Lung (tissue), 12 donors: ENCODE results near the gene AS3MT. TPM values are rescaled to one million over a fixed set of nuclear protein-coding genes. Genes with fewer than 3 reads are reported as not detected.

ENCODE experiments used
- ATAC-seq: fragments of 200-7000 bp; cut with Tn5 transposase; one replicate; pipeline ENCODE4 v1.9.1; 2020; ENCODE audit warnings: moderate number of reproducible peaks; ENCODE audit not compliant: insufficient read depth, low FRiP score
- DNase-seq, 3 donors: peaks; one replicate each; pipeline ENCODE4 v3.0.0-alpha.2; 2013 to 2017
- H3K27ac ChIP-seq, 2 donors: one replicate each; pipeline ENCODE4 v1.5.1; 2013; ENCODE audit warnings: mild to moderate bottlenecking in 2 of 2, moderate library complexity in 2 of 2, control low read depth in 1 of 2, inconsistent platforms in 1 of 2, low read depth in 1 of 2, low read length in 1 of 2
- H3K27me3 ChIP-seq, 3 donors: one replicate each; pipeline ENCODE4 v1.5.1; 2013; ENCODE audit warnings: low read length in 2 of 3; ENCODE audit not compliant: control insufficient read depth in 3 of 3, insufficient read depth in 3 of 3
- H3K36me3 ChIP-seq, 4 donors: one replicate each; pipeline ENCODE4 v1.5.1; 2013; ENCODE audit warnings: low read length in 4 of 4, mild to moderate bottlenecking in 1 of 4, moderate library complexity in 1 of 4; ENCODE audit not compliant: control insufficient read depth in 4 of 4, insufficient read depth in 4 of 4
- H3K4me1 ChIP-seq, 5 donors: one replicate each; pipeline ENCODE4 v1.5.1; 2013; ENCODE audit warnings: low read length in 5 of 5, mild to moderate bottlenecking in 2 of 5, moderate library complexity in 1 of 5; ENCODE audit not compliant: control insufficient read depth in 5 of 5, insufficient read depth in 5 of 5
- H3K4me3 ChIP-seq: one replicate; pipeline ENCODE4 v1.5.1; 2013; ENCODE audit warnings: mild to moderate bottlenecking, control low read depth, moderate library complexity
- H3K9ac ChIP-seq, 2 donors: one replicate each; pipeline ENCODE4 v1.5.1; 2013; ENCODE audit warnings: low read length in 2 of 2, control low read depth in 1 of 2; ENCODE audit not compliant: insufficient read depth in 1 of 2
- H3K9me3 ChIP-seq, 4 donors: one replicate each; pipeline ENCODE4 v1.5.1; 2013; ENCODE audit warnings: low read length in 3 of 4, mild to moderate bottlenecking in 1 of 4, moderate library complexity in 1 of 4; ENCODE audit not compliant: control insufficient read depth in 4 of 4, insufficient read depth in 3 of 4
- WGBS, 2 donors: extraction: QIAGEN DNeasy Blood & Tissue Kit; methylation state at CpG; one replicate each; pipeline ENCODE4 v1.1.7; 2013; 5-methylcytosine and 5-hydroxymethylcytosine counted together
- polyA plus RNA-seq, 2 donors: library from polyadenylated mRNA; stranded (reverse); fragments of 200-250 nt; gene quantifications; one replicate each; pipeline ENCODE4 v1.2.1, GENCODE V29; 2013
- total RNA-seq, 2 donors: library from RNA; depleted of rRNA in 1 of 2; stranded (reverse); fragments of >200 nt in 1 of 2; gene quantifications; one replicate each; pipeline ENCODE4 v1.2.1, GENCODE V29; 2014 to 2021
- TF ChIP-seq, protein P1 (sequence below): IDR thresholded peaks from 2 replicates; pipeline ENCODE4 v1.5.1; 2012; ENCODE audit warnings: mild to moderate bottlenecking; ENCODE audit errors: control extremely low read depth, extremely low read depth
- donor health status: control.
- donor health status: control.
- donor health status: Bipolar disorder and iron deficiency.
- donor health status: healthy.
- donor health status: DM: yes; HTN: yes; CAD: no.

AS3MT gene
- total and polyA plus RNA-seq, 4 donors, result 0.86 to 5.8 (median 2.9) TPM

DNA sequence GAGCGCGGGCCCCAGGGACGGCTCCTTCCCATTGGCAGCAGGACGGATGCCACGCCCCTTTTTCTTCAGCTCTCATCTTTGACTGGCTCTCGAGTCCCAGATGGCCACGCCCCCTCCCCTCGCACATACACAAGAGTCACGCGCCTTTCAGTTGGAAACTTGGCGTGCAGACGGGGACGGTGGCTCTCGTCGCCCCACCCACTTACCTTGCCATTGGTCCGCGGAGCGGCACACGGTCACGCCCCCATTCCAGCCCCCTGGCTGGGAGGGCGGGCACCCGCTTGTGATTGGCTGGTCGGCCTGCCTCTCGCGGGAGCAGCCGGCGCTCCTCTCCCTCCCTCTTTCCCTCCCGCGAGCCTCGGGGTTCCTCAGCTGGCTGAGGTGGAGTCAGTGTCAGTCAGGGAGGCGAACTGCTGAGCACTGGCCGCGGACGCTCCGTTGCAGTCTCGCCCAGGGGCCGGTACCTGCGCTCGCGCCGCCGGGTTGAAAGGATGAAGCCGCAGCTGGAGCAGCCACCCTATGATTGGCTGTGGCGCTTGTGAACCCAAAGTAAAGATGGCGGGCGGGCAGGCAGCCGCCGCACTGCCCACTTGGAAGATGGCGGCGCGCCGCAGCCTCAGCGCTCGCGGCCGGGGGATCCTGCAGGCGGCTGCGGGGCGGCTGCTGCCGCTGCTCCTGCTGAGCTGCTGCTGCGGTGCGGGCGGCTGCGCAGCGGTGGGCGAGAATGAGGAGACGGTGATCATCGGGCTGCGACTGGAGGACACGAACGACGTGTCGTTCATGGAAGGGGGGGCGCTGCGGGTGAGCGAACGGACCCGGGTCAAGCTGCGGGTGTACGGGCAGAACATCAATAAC lies 48.9 kb downstream of the AS3MT start, which contains the start of gene CNNM2:
Gene CNNM2 (plus strand): TSS at position 333 of the 855 bp plus-strand sequence. CDS start 187 bp downstream, at position 520.
- Histone ChIP-seq H3K27ac (peak within 1 kb of the TSS; percentile 81 to 93), H3K4me3 (peak within 1 kb of the TSS; percentile 97), H3K36me3 (no peaks in the 10 kb centered on the region), H3K9me3 (no peaks in the 10 kb centered on the region), H3K9ac (peak within 1 kb of the TSS in 1 of 2 donors; percentile 3), H3K4me1 (peaks cover 8 to 30% (median 10%) of the 10 kb centered on the region in 5 donors), H3K27me3 (peaks cover 0 to 6% (median 0%) of the 10 kb centered on the region in 3 donors)
- DNase-seq (peak; percentile 99 to 100 (median 100)), ATAC-seq (peak; percentile 97)
- 1% methylated on average over 70 to 80 of the region's 80 CpGs for WGBS, 2 donors
- TF ChIP-seq, protein P1, sequence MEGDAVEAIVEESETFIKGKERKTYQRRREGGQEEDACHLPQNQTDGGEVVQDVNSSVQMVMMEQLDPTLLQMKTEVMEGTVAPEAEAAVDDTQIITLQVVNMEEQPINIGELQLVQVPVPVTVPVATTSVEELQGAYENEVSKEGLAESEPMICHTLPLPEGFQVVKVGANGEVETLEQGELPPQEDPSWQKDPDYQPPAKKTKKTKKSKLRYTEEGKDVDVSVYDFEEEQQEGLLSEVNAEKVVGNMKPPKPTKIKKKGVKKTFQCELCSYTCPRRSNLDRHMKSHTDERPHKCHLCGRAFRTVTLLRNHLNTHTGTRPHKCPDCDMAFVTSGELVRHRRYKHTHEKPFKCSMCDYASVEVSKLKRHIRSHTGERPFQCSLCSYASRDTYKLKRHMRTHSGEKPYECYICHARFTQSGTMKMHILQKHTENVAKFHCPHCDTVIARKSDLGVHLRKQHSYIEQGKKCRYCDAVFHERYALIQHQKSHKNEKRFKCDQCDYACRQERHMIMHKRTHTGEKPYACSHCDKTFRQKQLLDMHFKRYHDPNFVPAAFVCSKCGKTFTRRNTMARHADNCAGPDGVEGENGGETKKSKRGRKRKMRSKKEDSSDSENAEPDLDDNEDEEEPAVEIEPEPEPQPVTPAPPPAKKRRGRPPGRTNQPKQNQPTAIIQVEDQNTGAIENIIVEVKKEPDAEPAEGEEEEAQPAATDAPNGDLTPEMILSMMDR, result no peak

DNA sequence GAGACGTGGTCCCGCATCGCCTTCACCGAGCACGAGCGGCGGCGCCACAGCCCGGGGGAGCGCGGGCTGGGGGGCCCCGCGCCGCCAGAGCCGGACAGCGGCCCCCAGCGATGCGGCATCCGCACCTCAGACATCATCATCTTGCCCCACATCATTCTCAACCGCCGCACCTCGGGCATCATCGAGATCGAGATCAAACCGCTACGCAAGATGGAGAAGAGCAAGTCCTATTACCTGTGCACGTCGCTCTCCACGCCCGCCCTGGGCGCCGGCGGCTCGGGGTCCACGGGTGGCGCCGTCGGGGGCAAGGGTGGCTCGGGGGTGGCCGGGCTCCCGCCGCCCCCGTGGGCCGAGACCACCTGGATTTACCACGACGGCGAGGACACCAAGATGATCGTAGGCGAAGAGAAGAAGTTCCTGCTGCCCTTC lies 49.6 kb downstream of the AS3MT start:
- Histone ChIP-seq H3K9ac (no peak overlapping the region), H3K4me1 (peaks cover 8 to 36% (median 11%) of the 10 kb centered on the region in 5 donors), H3K36me3 (no peaks in the 10 kb centered on the region), H3K27me3 (peaks cover 0 to 6% (median 0%) of the 10 kb centered on the region in 3 donors), H3K4me3 (peak overlapping the region; percentile 97), H3K9me3 (no peaks in the 10 kb centered on the region), H3K27ac (peak overlapping the region; percentile 81 to 93)
- peak in 1 of 3 donors; percentile 12 for DNase-seq
- TF ChIP-seq, protein P1, result no peak
- 1% methylated on average over 49 of the region's 49 CpGs for WGBS, 2 donors
- no peak for ATAC-seq

DNA sequence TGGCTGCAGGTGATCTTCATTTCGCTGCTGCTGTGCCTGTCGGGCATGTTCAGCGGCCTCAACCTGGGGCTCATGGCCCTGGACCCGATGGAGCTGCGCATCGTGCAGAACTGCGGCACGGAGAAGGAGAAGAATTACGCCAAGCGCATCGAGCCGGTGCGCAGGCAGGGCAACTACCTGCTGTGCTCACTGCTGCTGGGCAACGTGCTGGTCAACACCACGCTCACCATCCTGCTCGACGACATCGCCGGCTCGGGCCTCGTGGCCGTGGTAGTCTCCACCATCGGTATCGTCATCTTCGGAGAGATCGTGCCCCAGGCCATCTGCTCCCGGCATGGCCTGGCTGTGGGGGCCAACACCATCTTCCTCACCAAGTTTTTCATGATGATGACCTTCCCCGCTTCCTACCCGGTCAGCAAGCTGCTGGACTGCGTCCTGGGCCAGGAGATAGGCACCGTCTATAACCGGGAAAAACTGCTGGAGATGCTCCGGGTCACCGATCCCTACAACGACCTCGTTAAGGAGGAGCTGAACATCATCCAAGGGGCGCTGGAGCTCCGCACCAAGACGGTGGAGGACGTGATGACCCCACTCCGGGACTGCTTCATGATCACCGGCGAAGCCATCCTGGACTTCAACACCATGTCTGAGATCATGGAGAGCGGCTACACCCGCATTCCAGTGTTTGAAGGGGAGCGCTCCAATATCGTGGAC lies 50.1 kb downstream of the AS3MT start:
- Histone ChIP-seq H3K4me3 (peak overlapping the region; percentile 97), H3K9me3 (no peaks in the 10 kb centered on the region), H3K9ac (no peak overlapping the region), H3K27me3 (peaks cover 0 to 6% (median 0%) of the 10 kb centered on the region in 3 donors), H3K36me3 (no peaks in the 10 kb centered on the region), H3K4me1 (peaks cover 8 to 38% (median 11%) of the 10 kb centered on the region in 5 donors), H3K27ac (no peak overlapping the region)
- DNase-seq, result peak; percentile 22 to 35 (median 23)
- no peak for ATAC-seq
- TF ChIP-seq, protein P1, result no peak
- 32 to 35% methylated on average over 46 to 47 of the region's 47 CpGs for WGBS, 2 donors
